ENCODE measurements around the gene MCTP2. TPM values are rescaled to one million over a fixed set of nuclear protein-coding genes. Genes with fewer than 3 reads are reported as not detected.
"Not testable (repeated sequence)": the region's sequence is repeated elsewhere in the genome, so short reads cannot be mapped to it uniquely, and the experiment has no call there.

The MCTP2 gene
- total RNA-seq, 2 donors from 2014 or later: 19.6 to 32.9 TPM

DNA sequence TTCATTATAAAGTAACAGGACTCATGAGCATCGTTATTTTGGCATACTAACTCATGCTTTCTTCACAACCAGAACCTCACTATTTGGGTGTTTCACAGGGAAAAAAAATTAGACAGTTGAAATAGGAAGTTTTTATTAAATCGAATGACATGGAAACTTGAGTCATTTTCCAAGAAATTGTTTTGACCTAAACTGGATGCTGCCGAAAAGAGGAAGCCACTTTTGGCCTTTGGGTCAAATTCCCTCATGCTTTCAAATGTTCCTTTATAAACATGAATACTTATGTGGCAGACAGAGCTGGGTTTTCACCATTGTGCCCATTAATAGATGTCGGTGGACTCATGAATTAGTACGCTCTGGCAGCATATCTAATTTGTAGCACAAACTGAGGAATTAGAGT lies 224.9 kb downstream of the MCTP2 start:
- H3K9me3 Mint-ChIP-seq: no peaks in the 10 kb centered on the region
- H3K4me3 Mint-ChIP-seq: no peak overlapping the region
- H3K4me1 Mint-ChIP-seq: no peaks in the 10 kb centered on the region
- ATAC-seq (replicated peaks): no peak
- H3K27ac Mint-ChIP-seq: no peak overlapping the region
- peaks cover 34% of the 10 kb centered on the region for H3K36me3 Mint-ChIP-seq (ENCODE audit: low read depth)
- no peaks in the 10 kb centered on the region for H3K27me3 Mint-ChIP-seq

DNA sequence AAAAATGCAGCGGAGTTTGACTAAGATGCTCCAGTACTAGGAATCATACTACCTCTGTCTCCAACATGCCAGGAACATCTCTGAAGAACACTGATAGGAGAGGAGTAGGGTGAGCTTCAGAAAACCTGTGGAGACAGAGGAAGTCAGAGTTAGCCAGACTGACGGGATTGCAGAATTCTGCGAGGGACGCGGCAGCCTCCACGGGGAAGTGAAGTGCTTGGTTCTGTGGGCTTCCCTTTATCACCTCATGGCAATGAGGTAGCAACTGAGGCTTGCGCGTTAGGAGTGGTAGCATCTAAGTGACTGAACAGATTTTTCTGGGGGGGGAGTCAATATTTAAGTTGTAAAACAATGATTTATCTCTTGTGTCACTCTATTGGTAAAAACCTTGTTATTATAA lies 226.3 kb downstream of the MCTP2 start:
- no peaks in the 10 kb centered on the region for H3K27me3 Mint-ChIP-seq
- no peak overlapping the region for H3K27ac Mint-ChIP-seq
- peaks cover 34% of the 10 kb centered on the region for H3K36me3 Mint-ChIP-seq (ENCODE audit: low read depth)
- ATAC-seq (replicated peaks): no peak
- no peak overlapping the region for H3K4me3 Mint-ChIP-seq
- no peaks in the 10 kb centered on the region for H3K9me3 Mint-ChIP-seq
- H3K4me1 Mint-ChIP-seq: peaks cover 4% of the 10 kb centered on the region

DNA sequence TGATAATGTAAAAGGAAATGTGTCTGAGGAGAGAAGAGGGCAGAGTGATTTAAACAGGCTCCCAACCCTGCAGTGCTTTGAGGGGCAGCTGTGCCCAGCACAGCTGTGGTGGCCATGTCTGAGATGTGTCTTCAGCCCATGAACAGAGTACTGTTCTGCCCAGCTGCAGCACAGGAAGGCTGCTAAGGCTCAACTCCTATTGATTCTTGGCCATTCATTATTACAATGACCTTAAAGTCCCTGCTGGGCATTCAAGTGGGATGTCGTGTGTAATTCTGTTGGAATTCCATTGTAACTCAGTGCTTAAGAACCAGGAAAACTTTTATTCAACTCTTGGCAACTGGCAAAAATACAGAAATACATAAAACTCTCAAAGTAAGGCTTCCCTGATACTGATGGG lies 229.3 kb downstream of the MCTP2 start:
- Mint-ChIP-seq H3K36me3 (ENCODE audit: low read depth) (peaks cover 29% of the 10 kb centered on the region), H3K27ac (no peak overlapping the region), H3K27me3 (no peaks in the 10 kb centered on the region), H3K9me3 (no peaks in the 10 kb centered on the region), H3K4me1 (peaks cover 4% of the 10 kb centered on the region), H3K4me3 (no peak overlapping the region)
- ATAC-seq (replicated peaks): no peak

DNA sequence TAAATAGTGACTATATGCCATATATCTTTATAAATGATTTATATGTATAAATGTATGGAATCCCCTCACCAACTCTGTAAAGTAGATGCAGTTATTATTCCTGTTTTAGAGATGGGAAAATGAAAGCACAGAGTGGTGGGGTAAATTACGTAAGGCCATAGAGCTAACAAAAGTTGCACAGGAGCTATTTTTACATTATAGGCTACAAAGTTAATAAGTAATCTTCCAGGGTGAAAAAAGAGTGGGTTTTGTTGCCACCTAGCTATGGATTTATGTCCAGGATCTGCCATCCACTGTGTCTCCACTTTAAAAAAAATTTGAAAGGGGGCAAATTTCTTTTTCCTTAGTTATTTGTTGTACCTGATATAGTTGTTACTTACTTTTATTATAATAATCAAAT lies 235.7 kb downstream of the MCTP2 start:
- Mint-ChIP-seq H3K36me3 (ENCODE audit: low read depth) (peaks cover 34% of the 10 kb centered on the region), H3K27me3 (no peaks in the 10 kb centered on the region), H3K4me1 (no peaks in the 10 kb centered on the region), H3K9me3 (no peaks in the 10 kb centered on the region), H3K4me3 (no peak overlapping the region), H3K27ac (no peak overlapping the region)
- ATAC-seq (replicated peaks): no peak

DNA sequence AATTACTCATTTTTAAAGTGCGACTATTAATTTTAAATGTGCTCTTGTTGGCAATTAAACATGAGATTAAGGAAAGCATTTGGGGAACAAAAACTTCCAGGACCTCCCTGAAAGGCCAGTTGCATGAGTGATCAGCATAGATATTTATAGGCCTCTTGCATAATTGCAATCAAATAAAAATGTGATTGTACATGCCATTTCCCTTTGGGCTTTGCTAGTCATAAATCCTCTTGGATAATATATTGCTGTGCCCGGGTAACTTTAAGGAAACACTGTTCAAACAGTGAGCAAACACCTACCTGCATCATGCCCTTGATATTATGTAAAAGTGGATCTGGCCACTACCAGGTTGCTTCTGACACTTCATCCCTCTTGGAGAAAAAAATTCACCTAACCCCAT lies 239.1 kb downstream of the MCTP2 start:
- ATAC-seq (replicated peaks): no peak

DNA sequence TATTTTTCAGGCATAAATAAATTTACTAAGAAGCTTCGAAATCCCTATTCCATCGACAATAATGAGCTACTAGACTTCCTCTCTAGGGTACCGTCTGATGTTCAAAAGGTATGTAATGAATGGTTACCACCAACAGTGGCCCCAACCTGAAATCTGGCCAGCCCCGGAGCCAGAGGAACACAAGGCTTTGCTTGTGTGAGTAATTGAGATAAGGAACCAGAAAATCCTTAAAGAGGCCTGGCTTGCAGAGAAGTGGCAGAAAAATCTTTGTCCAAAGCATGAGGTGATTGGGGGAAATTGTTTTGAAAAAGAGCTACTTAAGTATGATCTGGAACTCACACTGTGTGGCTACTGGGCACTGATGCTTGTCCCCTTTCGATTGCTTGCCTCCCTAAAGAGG lies 245.3 kb downstream of the MCTP2 start:
- Mint-ChIP-seq H3K4me3 (no peak overlapping the region), H3K4me1 (no peaks in the 10 kb centered on the region), H3K36me3 (ENCODE audit: low read depth) (peaks cover 66% of the 10 kb centered on the region), H3K9me3 (peaks cover 5% of the 10 kb centered on the region), H3K27ac (no peak overlapping the region), H3K27me3 (no peaks in the 10 kb centered on the region)
- no peak for ATAC-seq (replicated peaks)

More for the DNA sequence above, 239.1 kb downstream of the MCTP2 start:
- Mint-ChIP-seq H3K4me1 (no peaks in the 10 kb centered on the region), H3K27ac (no peak overlapping the region), H3K9me3 (no peaks in the 10 kb centered on the region), H3K27me3 (no peaks in the 10 kb centered on the region), H3K4me3 (no peak overlapping the region), H3K36me3 (ENCODE audit: low read depth) (peaks cover 41% of the 10 kb centered on the region)

DNA sequence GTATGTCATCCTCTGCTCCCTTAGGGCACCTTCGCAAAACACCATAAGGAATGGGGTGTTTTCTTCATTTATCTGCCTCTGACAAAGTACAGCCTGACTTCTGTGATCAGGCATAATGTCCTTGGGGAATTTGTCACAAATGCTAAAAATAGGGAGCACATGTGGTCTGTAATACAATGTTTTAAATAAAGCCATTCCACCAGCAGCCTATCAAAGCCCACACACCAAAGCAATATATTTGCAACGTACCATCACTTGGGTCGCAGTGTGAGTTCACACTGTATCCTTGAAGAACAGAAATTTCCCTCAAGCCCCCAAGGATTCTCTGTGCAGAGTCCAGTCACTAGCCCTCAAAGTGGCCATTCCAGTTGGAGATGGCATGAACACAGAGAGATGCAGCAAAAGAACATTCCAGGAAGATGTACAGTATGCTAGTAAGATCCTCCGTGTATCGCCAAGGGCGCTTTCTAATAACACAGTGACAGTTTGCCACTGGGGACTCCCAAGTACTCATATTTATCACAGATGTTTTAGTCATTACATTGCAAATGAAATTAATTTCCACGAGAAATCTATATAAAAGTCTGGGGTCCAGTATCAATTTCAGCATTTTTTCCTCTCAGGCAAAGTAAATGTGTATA lies 246.7 kb downstream of the MCTP2 start:
- Mint-ChIP-seq H3K27me3 (no peaks in the 10 kb centered on the region), H3K4me3 (no peak overlapping the region), H3K9me3 (peaks cover 13% of the 10 kb centered on the region), H3K4me1 (no peaks in the 10 kb centered on the region), H3K36me3 (ENCODE audit: low read depth) (peaks cover 65% of the 10 kb centered on the region), H3K27ac (no peak overlapping the region)
- ATAC-seq (replicated peaks): no peak

DNA sequence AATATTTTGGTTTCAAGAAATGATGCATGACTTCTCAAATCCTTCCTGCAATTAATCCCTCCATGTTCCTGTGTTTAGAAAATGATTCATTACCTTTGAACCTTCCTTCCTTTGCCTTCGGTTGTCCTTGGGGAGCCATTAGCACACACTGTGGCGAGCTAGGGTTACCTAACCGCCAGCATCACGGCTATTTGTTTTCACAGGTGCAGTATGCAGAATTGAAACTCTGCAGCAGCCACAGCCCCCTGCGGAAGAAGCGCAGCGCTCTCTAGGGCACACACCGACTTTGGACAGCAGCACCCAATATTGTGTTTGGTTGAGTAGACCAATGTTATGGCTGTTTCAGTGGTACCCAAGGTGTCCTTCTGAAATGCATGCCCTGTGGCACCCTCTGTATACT lies 247.4 kb downstream of the MCTP2 start:
- H3K27ac Mint-ChIP-seq: no peak overlapping the region
- no peak overlapping the region for H3K4me3 Mint-ChIP-seq
- H3K9me3 Mint-ChIP-seq: peaks cover 13% of the 10 kb centered on the region
- peaks cover 65% of the 10 kb centered on the region for H3K36me3 Mint-ChIP-seq (ENCODE audit: low read depth)
- ATAC-seq (replicated peaks): no peak
- no peaks in the 10 kb centered on the region for H3K27me3 Mint-ChIP-seq
- H3K4me1 Mint-ChIP-seq: no peaks in the 10 kb centered on the region

DNA sequence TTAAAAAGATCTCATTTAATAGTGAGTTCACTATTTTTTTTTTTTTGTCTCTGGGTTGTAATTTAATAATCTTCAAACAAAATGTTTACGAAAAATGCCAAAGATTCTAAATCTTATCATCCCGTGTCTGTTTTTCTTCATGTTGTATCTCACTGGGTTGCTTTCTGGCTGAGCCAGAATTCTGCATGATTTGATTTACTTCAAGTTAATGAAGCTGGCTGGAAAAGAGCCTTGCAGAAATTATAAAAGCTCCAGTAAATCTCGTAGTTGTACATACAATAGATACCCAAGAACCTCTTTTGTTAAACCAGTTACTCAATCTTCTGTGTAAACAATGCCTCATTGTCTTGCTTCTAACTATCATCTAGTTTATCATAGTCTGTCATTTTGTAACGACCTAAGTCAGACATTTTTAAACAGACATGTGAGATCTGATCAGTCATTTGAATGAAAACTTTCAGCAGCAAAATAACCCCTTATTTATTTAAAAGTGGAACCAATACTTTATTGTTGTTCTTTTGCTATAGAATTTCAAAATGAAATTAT lies 249.0 kb downstream of the MCTP2 start:
- Mint-ChIP-seq H3K4me3 (no peak overlapping the region), H3K27me3 (no peaks in the 10 kb centered on the region), H3K9me3 (peaks cover 13% of the 10 kb centered on the region), H3K27ac (no peak overlapping the region), H3K36me3 (ENCODE audit: low read depth) (peaks cover 65% of the 10 kb centered on the region), H3K4me1 (no peaks in the 10 kb centered on the region)
- ATAC-seq (replicated peaks): no peak

DNA sequence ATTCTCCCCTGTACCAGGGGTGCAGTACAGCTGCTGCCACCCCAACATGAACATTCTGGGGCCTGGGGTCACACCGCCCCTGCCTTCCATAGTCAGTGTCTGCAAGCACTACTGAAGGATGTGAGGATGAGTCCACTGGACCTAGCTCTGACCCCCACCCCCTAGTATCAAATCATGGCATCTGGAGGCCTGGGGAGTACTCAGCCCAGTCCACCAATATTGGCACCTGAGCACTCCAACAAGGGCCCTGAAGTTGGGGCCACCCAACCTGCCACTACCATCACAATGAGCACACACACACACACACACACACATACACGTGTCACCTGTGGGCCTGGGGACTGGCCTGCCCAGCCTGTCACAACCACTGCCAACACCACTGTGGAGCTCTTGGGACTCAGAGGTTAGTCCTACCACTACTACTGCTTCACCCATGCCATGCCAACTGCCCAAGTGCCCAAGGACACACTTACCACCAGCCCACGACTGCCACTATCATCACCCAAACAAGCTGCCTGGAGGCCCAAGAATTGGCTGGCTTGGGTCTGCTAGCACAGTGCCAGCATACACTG lies 253.9 kb downstream of the MCTP2 start:
- H3K4me3 Mint-ChIP-seq: no peak overlapping the region
- no peaks in the 10 kb centered on the region for H3K4me1 Mint-ChIP-seq
- no peak for ATAC-seq (replicated peaks)
- H3K27ac Mint-ChIP-seq: no peak overlapping the region
- H3K9me3 Mint-ChIP-seq: peaks cover 16% of the 10 kb centered on the region
- no peaks in the 10 kb centered on the region for H3K27me3 Mint-ChIP-seq
- peaks cover 22% of the 10 kb centered on the region for H3K36me3 Mint-ChIP-seq (ENCODE audit: low read depth)

DNA sequence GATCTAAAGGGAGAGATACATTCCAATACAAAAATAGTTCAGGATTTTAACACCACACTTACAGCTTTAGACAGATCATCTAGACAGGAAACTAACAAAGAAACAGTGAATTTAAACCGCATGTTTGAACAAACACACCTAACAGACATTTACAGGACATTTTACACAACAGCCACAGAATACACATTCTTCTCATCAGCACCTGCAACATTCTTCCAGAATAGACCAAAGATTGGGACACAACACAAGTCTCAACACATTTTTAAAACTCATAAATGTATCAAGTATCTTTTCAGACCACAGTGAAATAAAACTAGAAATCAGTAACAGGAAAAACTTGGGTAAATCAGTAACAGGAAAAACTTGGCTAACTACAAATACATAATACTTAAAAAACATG lies 256.3 kb downstream of the MCTP2 start:
- Mint-ChIP-seq H3K27ac (no peak overlapping the region), H3K4me1 (no peaks in the 10 kb centered on the region), H3K4me3 (no peak overlapping the region), H3K9me3 (peaks cover 6% of the 10 kb centered on the region), H3K27me3 (no peaks in the 10 kb centered on the region), H3K36me3 (ENCODE audit: low read depth) (peaks cover 2% of the 10 kb centered on the region)
- ATAC-seq (replicated peaks): no peak

DNA sequence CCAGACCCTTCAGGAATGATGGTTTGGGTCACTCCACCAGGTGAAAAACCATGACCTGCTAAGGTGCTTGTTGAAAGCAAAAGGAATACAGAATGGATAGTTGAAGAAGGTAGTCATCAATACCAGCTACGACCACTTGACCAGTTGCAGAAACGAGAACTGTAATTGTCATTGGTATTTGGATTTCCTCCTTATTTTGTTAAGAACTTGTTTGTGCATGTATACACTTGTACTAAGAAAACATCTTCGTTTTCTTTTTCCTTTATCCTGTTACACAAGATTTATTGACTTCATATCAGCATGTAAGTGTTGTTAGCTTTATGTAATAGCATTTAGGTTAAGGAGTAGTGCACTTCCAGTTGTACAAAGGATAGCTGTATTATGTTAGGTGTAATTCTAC lies 261.8 kb downstream of the MCTP2 start:
- Mint-ChIP-seq H3K36me3 (ENCODE audit: low read depth) (no peaks in the 10 kb centered on the region), H3K4me3 (no peak overlapping the region), H3K27me3 (peaks cover 8% of the 10 kb centered on the region), H3K4me1 (no peaks in the 10 kb centered on the region), H3K27ac (no peak overlapping the region), H3K9me3 (no peaks in the 10 kb centered on the region)
- ATAC-seq (replicated peaks): no peak

DNA sequence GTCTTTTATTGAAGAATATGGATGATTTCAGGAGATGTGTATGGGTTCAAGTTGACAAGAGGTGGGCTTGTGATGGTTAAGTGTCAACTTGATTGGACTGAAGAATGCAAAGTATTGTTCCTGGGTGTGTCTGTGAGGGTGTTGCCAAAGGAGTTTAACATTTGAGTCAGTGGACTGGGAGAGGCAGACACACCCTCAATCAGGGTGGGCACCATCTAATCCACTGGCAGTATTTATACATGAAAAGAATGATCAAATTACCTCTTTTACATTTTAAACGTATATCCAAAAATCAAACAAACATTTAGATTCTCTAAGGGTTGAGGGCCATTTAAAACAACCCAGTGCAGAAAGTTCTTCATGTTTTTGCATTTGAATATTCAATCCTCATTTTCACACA lies 262.2 kb downstream of the MCTP2 start:
- not testable (repeated sequence) for H3K4me3 Mint-ChIP-seq; H3K27me3 Mint-ChIP-seq; ATAC-seq (replicated peaks); H3K9me3 Mint-ChIP-seq; H3K27ac Mint-ChIP-seq; H3K4me1 Mint-ChIP-seq; H3K36me3 Mint-ChIP-seq (ENCODE audit: low read depth)

DNA sequence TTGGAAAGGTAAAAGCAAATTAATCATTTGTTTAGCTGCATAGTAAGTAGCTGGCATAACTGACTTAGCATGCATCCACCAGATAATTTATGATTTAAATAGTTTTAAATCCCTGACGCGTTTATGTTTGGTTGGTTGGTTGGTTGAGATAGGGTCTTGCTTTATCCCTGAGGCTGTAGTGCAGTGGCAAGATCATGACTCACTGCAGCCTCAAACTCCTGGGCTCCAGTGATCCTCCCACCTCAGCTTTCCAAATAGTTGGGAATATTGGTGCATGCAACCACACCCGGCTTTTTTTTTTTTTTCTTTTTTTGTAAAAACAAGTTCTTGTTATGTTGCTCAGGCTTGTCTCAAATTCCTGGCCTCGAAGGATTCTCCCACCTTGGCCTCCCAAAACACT lies 263.4 kb downstream of the MCTP2 start:
- Mint-ChIP-seq H3K4me1 (no peaks in the 10 kb centered on the region), H3K9me3 (no peaks in the 10 kb centered on the region), H3K4me3 (no peak overlapping the region), H3K27ac (no peak overlapping the region), H3K27me3 (peaks cover 11% of the 10 kb centered on the region), H3K36me3 (ENCODE audit: low read depth) (no peaks in the 10 kb centered on the region)
- ATAC-seq (replicated peaks): no peak

DNA sequence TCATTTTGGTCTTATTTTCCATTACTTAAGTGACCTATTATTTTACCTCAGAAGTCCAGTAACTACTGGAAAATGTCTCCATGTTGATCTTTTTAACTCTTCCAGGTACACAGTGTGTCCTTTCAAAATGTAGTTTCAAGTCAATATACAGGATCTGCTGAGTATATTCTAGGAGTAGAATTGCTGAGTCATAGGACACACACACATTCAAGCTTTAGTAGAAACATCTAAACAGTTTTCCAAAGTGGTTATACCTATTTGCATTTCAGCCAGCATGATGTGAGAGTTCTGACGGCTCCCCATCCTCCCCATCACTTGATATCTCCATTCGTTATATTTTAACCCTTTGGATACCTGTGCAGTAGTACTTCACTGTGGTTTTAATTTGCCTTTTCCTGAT lies 271.9 kb downstream of the MCTP2 start:
- Mint-ChIP-seq H3K9me3 (peaks cover 10% of the 10 kb centered on the region), H3K27ac (no peak overlapping the region), H3K4me1 (no peaks in the 10 kb centered on the region), H3K4me3 (no peak overlapping the region), H3K27me3 (peaks cover 11% of the 10 kb centered on the region), H3K36me3 (ENCODE audit: low read depth) (no peaks in the 10 kb centered on the region)
- ATAC-seq (replicated peaks): no peak
